22Rv1 (cell line): ENCODE data around the gene CDC6.

Experiments
- H3K27ac ChIP-seq: fragments of 450-650 bp; 2 replicates; pipeline ENCODE4 v1.5.1; 2017
- CTCF ChIP-seq: fragments of 450-650 bp; IDR thresholded peaks from 2 replicates; pipeline ENCODE4 v1.5.1; 2017; ENCODE audit warnings: mild to moderate bottlenecking
- ZFX ChIP-seq: fragments of 450-650 bp; IDR thresholded peaks from 2 replicates; pipeline ENCODE4 v1.6.1; 2017; ENCODE audit warnings: antibody characterized with exemption, borderline replicate concordance

CDC6 gene

GRCh38 chr17:40335620-40336019, 47.9 kb downstream of the CDC6 start:
- H3K27ac ChIP-seq, result no peak overlapping the region
- TF ChIP-seq CTCF, result no peak
- TF ChIP-seq ZFX, result no peak

- no peak overlapping the region for H3K27ac ChIP-seq
- TF ChIP-seq ZFX (no peak), CTCF (no peak)
Measured at GRCh38 chr17:40337351-40337750, 49.7 kb downstream of the CDC6 start.

GRCh38 chr17:40338058-40338457, 50.4 kb downstream of the CDC6 start:
- no peak overlapping the region for H3K27ac ChIP-seq

GRCh38 chr17:40338941-40339649, 51.4 kb downstream of the CDC6 start:
- TF ChIP-seq ZFX (no peak), CTCF (no peak)
- H3K27ac ChIP-seq, result no peak overlapping the region

More at GRCh38 chr17:40338058-40338457, 50.4 kb downstream of the CDC6 start:
- TF ChIP-seq ZFX (no peak), CTCF (no peak)

GRCh38 chr17:40340327-40340726, 52.6 kb downstream of the CDC6 start:
- no peak for TF ChIP-seq ZFX
- TF ChIP-seq CTCF, result no peak
- H3K27ac ChIP-seq, result no peak overlapping the region

- TF ChIP-seq CTCF, result 0 out of 2 replicates have a peak, but pooled peaks have one; percentile 7
- TF ChIP-seq ZFX, result no peak
- peak overlapping the region; percentile 52 for H3K27ac ChIP-seq
Measured at GRCh38 chr17:40340880-40341807, 53.5 kb downstream of the CDC6 start.
